ENCODE results near the gene CADM4. TPM values are rescaled to one million over a fixed set of nuclear protein-coding genes. Genes with fewer than 3 reads are reported as not detected.

Gene CADM4
- polyA plus RNA-seq, 1 of the 3 experiments (the other 2 are of a cell fraction) = 28.9 TPM

GRCh38 chr19:43664018-43664417 is 24.4 kb upstream of the CADM4 start:
- no peak overlapping the region for H3K4me2 ChIP-seq
- no peak overlapping the region for H3K4me3 ChIP-seq (ENCODE audit: low read depth in 2 of 2, low read length in 1 of 2)
- no peak overlapping the region for H3K27ac ChIP-seq (ENCODE audit: low read depth in 2 of 2, low read length in 1 of 2)
- H3K36me3 ChIP-seq (replicated peaks in 1 of 2; ENCODE audit: control insufficient read depth in 1 of 2, insufficient read depth in 2 of 2, low read length in 1 of 2) = peaks cover 4 to 56% of the 10 kb centered on the region in 2 experiments
- no peaks in the 10 kb centered on the region for H3K9me2 ChIP-seq
- no peak overlapping the region for H2AFZ ChIP-seq (ENCODE audit: low read depth)
- ChIA-PET POLR2A (no interaction called here), CTCF (no interaction called here)
- no peaks in the 10 kb centered on the region for H3K27me3 ChIP-seq (ENCODE audit: insufficient read depth)
- H3K79me2 ChIP-seq (ENCODE audit: insufficient read depth) = peaks cover 51% of the 10 kb centered on the region
- no peak for DNase-seq
- no peak overlapping the region for H3K9ac ChIP-seq
- peaks cover 0 to 8% of the 10 kb centered on the region in 2 experiments; a peak in 1 of 4 replicates for H3K4me1 ChIP-seq (ENCODE audit: control insufficient read depth in 1 of 2, insufficient read depth in 2 of 2, low read depth in 1 of 2, low read length in 1 of 2)
- H3K9me3 ChIP-seq = no peaks in the 10 kb centered on the region
- H4K20me1 ChIP-seq (ENCODE audit: insufficient read depth) = peaks cover 22% of the 10 kb centered on the region
- peaks cover 7% of the 10 kb centered on the region for H3F3A ChIP-seq (replicated peaks; ENCODE audit: insufficient read depth)
- WGBS (ENCODE audit: low lambda C conversion rate) = 86% methylated on average over 7 of the region's 7 CpGs
- TF ChIP-seq USF2 (IDR thresholded peaks at IDR 0.05; ENCODE audit: borderline replicate concordance, low read depth, low read length) = no peak
- no peak for TF ChIP-seq CHD2 (IDR thresholded peaks at IDR 0.05; ENCODE audit: low read length, partially characterized antibody)
- TF ChIP-seq TEAD4 (IDR thresholded peaks at IDR 0.05; ENCODE audit: borderline replicate concordance, insufficient read depth) = no peak
- no peak for TF ChIP-seq RFX5 (IDR thresholded peaks at IDR 0.05; ENCODE audit: low read length)
- no peak for TF ChIP-seq ZBTB33 (IDR thresholded peaks at IDR 0.05; ENCODE audit: borderline replicate concordance, low read depth)
- TF ChIP-seq FOXM1 (IDR thresholded peaks at IDR 0.05; ENCODE audit: low read depth) = no peak
- TF ChIP-seq EZH2phosphoT487 (IDR thresholded peaks at IDR 0.05; ENCODE audit: borderline replicate concordance, low read depth) = no peak
- no peak for TF ChIP-seq NFIC (IDR thresholded peaks at IDR 0.05; ENCODE audit: borderline replicate concordance)
- no peak for TF ChIP-seq NRF1 (IDR thresholded peaks at IDR 0.05; ENCODE audit: low read depth, low read length)
- TF ChIP-seq RAD21 (IDR thresholded peaks at IDR 0.05; ENCODE audit: low read length) = no peak
- no peak for TF ChIP-seq RXRA (IDR thresholded peaks at IDR 0.05; ENCODE audit: borderline replicate concordance, low read depth)
- TF ChIP-seq IRF3 (IDR thresholded peaks at IDR 0.05; ENCODE audit: low read depth, low read length) = no peak
- TF ChIP-seq TAF1 (IDR thresholded peaks at IDR 0.05; ENCODE audit: borderline replicate concordance, low read depth, low read length) = no peak
- TF ChIP-seq CTCF (IDR thresholded peaks at IDR 0.05) = no peak
- TF ChIP-seq SMC3 (IDR thresholded peaks at IDR 0.05; ENCODE audit: low read depth, low read length) = no peak
- TF ChIP-seq JUND (IDR thresholded peaks at IDR 0.05) = no peak
- no peak for TF ChIP-seq MAX (IDR thresholded peaks at IDR 0.05; ENCODE audit: low read depth)
- no peak for TF ChIP-seq FOSL2 (IDR thresholded peaks at IDR 0.05; ENCODE audit: borderline replicate concordance, low read depth)
- no peak for TF ChIP-seq YY1 (IDR thresholded peaks at IDR 0.05; ENCODE audit: low read depth)
- TF ChIP-seq ELF1 (IDR thresholded peaks at IDR 0.05) = no peak
